ENCODE measurements around the gene TNIK. TPM values are rescaled to one million over a fixed set of nuclear protein-coding genes. Genes with fewer than 3 reads are reported as not detected.

The TNIK gene
- total and polyA plus RNA-seq, 2 of the 13 experiments (the other 11 are each of a cell fraction or from before 2014, with no cell fraction given) = 0.15 to 0.22 TPM

GRCh38 chr3:171497468-171497867 lies 37.3 kb upstream of the TNIK start (continued):
- TF ChIP-seq ZBTB40 (IDR thresholded peaks at IDR 0.05) = no peak
- no peak for TF ChIP-seq ZBTB40 (CRISPR knock-in tag; IDR thresholded peaks at IDR 0.05)
- no peak for TF ChIP-seq CC2D1A (CRISPR knock-in tag; IDR thresholded peaks at IDR 0.05)
- no peak for TF ChIP-seq ZNF441 (CRISPR knock-in tag; IDR thresholded peaks at IDR 0.05; ENCODE audit: borderline replicate concordance)
- TF ChIP-seq ATF4 (CRISPR knock-in tag; IDR thresholded peaks at IDR 0.05) = no peak

Measured in HepG2 (cell line).